ENCODE measurements around the gene CFAP161.

DNA sequence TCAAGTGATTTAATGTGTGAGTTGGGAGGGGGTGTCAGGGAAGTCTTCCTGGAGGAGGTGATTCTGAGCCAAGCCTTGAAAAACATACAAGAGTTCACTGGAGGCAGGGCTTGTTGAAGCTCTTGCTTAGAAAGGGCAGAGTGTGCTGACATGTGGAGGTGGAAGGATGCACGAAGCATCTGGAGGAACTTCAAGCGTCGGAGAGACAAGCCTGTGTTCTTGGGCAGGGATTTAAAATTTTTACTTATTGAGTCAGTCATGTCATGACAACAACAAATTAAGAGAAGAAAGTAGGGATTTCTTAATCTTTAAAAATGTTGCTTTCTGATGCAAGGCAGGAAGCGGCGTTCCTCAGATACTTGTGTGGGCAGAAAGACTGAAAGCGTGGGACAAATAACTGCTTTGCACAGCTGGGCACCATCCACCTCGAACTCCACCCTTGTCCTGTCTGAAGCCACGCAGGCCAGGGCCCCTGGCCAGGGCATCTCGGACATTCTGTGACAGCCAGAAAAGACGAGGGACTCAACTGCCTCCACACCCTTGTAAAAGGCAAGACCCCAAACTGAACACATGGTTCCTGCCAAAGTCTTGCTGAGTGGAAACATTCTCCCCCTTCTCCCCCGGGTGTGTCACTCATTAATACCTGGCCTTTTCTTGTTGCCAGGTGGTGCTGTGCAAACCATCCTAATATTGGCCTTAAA, 55.7 kb downstream of the CFAP161 start:
- TF ChIP-seq, protein P1, sequence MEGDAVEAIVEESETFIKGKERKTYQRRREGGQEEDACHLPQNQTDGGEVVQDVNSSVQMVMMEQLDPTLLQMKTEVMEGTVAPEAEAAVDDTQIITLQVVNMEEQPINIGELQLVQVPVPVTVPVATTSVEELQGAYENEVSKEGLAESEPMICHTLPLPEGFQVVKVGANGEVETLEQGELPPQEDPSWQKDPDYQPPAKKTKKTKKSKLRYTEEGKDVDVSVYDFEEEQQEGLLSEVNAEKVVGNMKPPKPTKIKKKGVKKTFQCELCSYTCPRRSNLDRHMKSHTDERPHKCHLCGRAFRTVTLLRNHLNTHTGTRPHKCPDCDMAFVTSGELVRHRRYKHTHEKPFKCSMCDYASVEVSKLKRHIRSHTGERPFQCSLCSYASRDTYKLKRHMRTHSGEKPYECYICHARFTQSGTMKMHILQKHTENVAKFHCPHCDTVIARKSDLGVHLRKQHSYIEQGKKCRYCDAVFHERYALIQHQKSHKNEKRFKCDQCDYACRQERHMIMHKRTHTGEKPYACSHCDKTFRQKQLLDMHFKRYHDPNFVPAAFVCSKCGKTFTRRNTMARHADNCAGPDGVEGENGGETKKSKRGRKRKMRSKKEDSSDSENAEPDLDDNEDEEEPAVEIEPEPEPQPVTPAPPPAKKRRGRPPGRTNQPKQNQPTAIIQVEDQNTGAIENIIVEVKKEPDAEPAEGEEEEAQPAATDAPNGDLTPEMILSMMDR (IDR thresholded peaks at IDR 0.05; ENCODE audit: low read length): no peak
- TF ChIP-seq EZH2 (optimal IDR thresholded peaks at IDR 0.05; ENCODE audit: low read depth, low read length) (no peak), EZH2phosphoT487 (IDR thresholded peaks at IDR 0.05; ENCODE audit: low read length) (no peak)
